ENCODE measurements around the gene OSBPL3.

GRCh38 chr7:24939416-24939815 is 40.6 kb downstream of the OSBPL3 start:
- TF ChIP-seq RORB (CRISPR knock-in tag; IDR thresholded peaks at IDR 0.05) (no peak), ARID4B (CRISPR knock-in tag; IDR thresholded peaks at IDR 0.05; ENCODE audit: borderline replicate concordance) (no peak), SP1 (CRISPR knock-in tag; conservative IDR thresholded peaks at IDR 0.05) (no peak), E2F1 (CRISPR knock-in tag; IDR thresholded peaks at IDR 0.05) (no peak), ESRRA (CRISPR knock-in tag; IDR thresholded peaks at IDR 0.05; ENCODE audit: borderline replicate concordance) (no peak), ZNF138 (CRISPR knock-in tag; conservative IDR thresholded peaks at IDR 0.05) (no peak), RELA (CRISPR knock-in tag; IDR thresholded peaks at IDR 0.05; ENCODE audit: borderline replicate concordance) (no peak), ZNF671 (CRISPR knock-in tag; IDR thresholded peaks at IDR 0.05) (no peak), ZNF263 (CRISPR knock-in tag; IDR thresholded peaks at IDR 0.05; ENCODE audit: low read depth) (no peak), ZNF232 (CRISPR knock-in tag; IDR thresholded peaks at IDR 0.05) (no peak)
- TF ChIP-seq, protein P1, sequence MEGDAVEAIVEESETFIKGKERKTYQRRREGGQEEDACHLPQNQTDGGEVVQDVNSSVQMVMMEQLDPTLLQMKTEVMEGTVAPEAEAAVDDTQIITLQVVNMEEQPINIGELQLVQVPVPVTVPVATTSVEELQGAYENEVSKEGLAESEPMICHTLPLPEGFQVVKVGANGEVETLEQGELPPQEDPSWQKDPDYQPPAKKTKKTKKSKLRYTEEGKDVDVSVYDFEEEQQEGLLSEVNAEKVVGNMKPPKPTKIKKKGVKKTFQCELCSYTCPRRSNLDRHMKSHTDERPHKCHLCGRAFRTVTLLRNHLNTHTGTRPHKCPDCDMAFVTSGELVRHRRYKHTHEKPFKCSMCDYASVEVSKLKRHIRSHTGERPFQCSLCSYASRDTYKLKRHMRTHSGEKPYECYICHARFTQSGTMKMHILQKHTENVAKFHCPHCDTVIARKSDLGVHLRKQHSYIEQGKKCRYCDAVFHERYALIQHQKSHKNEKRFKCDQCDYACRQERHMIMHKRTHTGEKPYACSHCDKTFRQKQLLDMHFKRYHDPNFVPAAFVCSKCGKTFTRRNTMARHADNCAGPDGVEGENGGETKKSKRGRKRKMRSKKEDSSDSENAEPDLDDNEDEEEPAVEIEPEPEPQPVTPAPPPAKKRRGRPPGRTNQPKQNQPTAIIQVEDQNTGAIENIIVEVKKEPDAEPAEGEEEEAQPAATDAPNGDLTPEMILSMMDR (IDR thresholded peaks at IDR 0.05), result no peak
- TF ChIP-seq, protein P2, sequence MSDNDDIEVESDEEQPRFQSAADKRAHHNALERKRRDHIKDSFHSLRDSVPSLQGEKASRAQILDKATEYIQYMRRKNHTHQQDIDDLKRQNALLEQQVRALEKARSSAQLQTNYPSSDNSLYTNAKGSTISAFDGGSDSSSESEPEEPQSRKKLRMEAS (CRISPR knock-in tag; IDR thresholded peaks at IDR 0.05), result no peak
- TF ChIP-seq, protein P3, sequence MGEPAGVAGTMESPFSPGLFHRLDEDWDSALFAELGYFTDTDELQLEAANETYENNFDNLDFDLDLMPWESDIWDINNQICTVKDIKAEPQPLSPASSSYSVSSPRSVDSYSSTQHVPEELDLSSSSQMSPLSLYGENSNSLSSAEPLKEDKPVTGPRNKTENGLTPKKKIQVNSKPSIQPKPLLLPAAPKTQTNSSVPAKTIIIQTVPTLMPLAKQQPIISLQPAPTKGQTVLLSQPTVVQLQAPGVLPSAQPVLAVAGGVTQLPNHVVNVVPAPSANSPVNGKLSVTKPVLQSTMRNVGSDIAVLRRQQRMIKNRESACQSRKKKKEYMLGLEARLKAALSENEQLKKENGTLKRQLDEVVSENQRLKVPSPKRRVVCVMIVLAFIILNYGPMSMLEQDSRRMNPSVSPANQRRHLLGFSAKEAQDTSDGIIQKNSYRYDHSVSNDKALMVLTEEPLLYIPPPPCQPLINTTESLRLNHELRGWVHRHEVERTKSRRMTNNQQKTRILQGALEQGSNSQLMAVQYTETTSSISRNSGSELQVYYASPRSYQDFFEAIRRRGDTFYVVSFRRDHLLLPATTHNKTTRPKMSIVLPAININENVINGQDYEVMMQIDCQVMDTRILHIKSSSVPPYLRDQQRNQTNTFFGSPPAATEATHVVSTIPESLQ (CRISPR knock-in tag; IDR thresholded peaks at IDR 0.05), result no peak
